Measurements from ENCODE around the gene TANC1.
"Not testable (repeated sequence)": the region's sequence is repeated elsewhere in the genome, so short reads cannot be mapped to it uniquely, and the experiment has no call there.

TANC1 gene

GRCh38 chr2:159124931-159125467 lies 156.6 kb downstream of the TANC1 start:
- DNase-seq: no peak

DNA sequence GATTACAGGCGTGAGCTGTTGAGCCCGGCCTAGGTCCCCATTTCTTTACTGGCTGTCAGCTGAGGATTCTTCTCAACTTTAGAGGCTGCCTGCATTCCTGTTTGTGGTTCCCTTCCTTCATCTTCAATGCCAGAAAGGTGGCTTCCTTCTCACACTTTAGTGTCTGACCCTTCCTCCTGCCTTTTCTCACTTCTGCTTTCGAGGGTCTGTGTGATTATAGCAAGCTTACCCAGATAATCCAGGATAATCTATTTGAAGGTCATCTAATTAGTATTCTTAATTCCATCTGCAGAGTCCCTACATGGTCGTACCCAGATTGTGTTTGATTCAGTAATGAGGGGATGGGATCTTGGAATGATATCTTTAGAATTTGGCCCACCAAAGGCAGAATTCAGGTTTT lies 157.4 kb downstream of the TANC1 start:
- DNase-seq: no peak

DNA sequence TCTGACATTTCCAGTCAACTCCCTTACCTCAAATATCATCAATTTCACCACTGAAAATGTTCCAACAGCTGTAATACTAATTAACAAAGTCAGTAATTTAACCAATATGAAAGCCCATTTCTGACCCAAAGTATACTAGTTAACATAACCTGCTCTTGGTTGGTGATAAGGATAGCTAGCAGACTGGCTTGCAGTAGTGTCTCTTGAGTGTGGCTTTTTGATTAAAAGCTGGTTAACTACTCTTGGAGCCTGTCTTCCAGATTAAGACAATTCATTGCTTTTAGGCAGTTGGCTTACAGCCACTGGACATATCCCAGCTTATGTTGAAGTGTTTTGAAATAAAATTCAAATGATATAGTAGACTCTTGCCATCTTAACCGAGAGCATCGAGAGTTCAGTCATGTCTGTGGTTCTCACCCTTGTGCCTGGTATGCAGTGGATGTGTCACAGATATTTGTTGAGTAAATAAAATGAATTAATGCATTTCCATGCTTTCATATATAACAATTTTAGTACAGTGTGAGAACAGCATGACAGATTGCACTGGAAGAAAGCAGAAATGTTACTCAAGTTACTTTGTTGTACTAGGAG lies 158.1 kb downstream of the TANC1 start:
- no peak for DNase-seq

- no peak for DNase-seq
Observed at GRCh38 chr2:159128191-159128590, 159.8 kb downstream of the TANC1 start.

- DNase-seq: no peak
Observed at GRCh38 chr2:159129269-159129668, 160.8 kb downstream of the TANC1 start.

GRCh38 chr2:159129824-159130223 lies 161.4 kb downstream of the TANC1 start:
- no peak for DNase-seq

DNA sequence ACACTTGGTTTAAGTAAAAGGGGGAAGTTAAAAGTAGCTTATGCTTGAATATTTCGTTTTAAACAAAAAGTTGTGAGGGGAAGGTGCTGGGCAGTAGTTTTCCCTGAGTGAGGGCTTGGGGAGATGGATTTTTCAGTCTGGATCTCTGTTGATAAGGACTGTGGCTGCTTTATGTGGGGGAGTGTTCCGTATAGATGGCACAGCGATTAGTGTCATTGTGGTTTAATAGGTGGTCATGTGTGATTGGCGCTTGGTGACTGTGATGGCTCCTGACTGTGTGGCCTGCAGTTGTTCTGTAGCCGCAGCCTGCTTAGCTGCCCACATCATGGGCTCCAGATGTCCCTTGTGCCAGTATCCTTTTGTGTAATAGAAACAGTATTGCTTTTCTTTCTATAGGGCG lies 161.9 kb downstream of the TANC1 start:
- no peak for DNase-seq

DNA sequence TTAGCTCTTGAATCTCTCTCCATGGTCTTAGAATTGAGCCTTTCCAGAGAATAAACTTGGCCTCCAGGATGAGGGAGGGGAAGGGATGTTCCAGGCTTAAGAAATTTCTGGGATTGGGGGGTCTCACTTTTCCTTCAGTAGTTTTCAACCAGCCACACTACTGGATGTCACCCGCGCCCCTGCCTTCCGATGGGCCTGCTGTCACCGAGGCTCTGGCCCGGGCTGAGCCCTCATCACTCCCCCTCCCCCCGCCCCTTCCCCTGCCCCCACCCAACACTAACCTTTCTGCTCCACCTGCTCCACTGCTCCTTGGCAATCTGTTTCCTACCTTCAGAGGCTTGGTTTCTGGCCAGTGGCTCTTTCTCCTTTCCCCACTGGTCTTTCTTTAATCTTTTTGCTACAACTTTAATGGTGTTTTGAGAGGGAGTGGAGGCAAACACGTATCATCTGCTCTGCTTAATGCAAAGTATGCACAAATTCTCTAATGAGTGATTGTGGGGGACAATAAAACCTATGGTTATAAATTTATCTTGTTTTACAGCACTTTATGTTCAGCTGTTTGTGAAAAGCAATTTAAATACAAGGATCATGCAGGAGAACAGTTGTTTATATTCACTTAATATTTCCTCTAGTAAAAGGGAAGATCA lies 162.9 kb downstream of the TANC1 start:
- no peak for DNase-seq

DNA sequence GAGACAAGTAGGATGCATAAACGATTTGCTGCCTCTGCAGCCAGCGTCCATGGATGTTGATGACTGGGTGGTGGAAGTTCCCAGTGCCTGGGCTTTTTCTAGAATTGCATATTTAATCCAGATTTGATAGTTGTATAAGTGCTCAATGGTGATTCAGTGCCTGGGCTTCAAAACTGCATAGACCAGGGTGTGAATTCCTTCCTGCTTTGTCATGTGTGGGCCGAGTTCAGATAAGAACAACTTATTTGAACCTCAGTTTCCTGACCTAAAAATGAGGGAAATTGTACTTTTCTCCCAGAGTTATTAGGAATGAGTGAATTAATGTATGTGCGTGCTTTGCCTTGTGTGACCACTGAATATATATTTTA lies 163.5 kb downstream of the TANC1 start:
- no peak for DNase-seq

DNA sequence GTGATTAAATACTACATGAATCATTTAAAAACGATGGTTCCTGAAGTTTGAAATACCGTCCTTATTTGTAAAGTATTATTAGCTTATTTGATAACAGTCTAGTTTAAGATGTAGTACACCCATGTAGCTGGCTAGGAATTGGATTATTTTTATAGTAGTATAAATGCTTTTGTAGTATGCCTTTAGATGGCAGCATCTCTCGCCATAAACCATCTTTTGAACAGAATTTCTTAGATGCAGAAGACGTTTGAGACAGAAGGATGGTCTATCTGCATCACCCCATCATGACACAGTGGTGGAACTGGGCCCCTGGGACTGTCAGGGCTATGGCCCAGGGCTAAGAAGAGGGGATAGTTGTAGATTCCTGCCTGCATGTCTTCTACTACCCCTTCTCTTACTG lies 165.4 kb downstream of the TANC1 start:
- DNase-seq: no peak

GRCh38 chr2:159134979-159135378 lies 166.5 kb downstream of the TANC1 start:
- no peak for DNase-seq

DNA sequence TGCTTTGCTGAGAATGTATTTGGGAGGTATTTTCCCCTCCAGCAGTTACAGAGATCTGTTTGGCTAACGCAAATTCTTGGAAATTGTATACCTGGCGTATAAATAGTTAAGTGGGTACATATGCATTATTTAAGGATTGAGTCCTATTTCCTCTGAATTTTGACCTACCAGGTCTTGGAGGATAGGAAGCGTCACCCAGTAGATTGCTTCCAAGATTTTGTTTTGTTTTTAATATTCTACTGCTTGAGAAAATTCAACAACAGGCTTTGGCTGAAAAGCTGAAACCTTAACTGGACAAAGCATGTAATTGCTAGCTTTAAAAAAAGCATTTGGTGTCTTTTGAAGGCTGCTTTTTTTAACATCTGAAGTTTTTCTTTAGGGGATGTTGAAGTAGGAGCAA lies 168.0 kb downstream of the TANC1 start:
- DNase-seq: no peak

DNA sequence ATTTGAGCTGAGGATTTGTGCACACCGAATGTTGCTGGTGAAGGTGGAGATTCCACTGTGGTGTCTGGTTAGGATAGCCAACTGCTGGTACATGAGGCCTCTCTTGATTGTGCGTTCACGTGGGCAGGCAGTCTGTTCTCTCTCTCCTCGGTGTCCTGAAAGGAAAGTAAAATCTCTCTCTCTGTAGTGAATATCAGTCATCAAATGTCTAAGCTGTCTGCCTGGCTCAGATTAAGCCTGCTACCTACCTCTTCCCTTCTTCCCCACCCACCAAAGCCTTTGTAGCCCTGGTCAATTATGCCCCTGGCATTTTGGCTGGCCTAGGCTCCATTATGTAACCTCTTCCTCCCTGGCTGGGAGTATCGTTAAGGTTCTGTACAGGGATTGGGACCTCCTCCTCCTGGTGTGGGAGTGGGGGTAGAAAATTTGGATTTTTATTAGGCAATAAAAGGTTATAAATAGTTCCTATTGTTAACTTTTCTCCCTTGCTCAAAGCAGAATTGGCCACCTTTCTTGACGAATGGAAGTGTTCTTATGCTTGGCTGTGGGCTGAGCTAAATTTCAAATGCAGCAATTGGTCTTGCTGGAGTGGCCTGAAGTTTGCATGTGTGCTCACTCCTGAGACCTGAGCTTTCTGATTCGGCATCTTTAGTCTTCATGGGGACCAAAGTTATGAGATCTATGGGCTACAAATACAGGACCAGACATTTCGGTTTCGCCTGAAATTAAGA lies 169.2 kb downstream of the TANC1 start:
- DNase-seq: no peak

DNA sequence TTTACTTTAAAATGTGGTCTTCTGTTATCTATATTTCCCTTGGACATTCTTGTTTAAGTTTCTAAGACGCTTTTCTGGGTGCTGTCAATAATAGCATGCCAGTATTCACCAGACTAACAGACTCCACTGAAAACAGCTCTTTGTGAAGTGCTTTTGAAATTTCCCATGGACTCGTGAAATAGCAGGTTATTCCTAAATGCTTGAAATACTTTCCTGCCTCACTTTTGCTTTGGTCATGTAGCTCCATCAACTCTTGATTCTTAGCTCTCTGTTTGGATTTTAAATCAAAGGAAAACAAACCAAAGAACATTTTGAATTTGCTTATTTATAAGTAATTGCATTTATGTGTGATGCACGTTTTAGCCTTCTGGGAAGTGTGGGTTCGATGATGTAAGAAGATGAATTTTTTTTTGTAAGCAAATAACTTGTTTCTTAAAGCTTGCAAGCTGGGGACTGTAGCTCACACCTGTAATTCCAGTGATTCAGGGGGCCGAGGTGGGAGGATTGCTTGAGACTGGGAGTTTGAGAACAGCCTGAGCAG lies 170.3 kb downstream of the TANC1 start:
- DNase-seq: no peak

GRCh38 chr2:159139216-159139933 lies 170.9 kb downstream of the TANC1 start:
- DNase-seq: no peak

DNA sequence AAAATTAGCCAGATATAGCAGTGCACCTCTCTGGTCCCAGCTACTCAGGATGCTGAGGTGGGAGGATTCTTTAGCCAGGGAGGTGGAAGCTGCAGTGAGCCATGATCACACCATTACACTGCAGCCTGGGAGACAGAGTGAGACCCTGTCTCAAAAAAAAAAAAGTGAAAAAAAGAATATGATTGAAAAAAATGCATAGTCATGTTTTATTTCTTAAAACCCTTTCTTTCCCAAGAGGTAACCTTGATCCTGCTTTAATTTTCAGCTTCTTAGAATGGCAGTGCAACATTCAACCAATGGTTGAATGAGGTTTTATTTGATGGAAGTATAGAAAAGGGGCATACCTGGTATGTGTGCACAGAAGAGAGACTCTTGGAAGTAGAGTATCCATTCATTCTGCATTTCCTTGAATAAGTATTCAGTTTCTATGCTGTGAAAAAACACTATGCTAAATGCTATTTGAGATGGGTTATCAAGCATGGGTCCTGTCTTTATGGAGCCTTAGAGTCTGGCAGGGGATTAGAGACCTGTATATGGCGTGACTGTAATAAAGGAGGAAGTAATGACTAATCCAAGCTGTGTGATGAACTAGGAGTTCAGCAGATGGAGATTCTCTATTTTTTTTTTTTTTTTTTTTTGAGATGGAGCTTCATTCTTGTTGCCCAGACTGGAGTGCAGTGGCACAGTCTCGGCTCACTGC lies 171.8 kb downstream of the TANC1 start:
- DNase-seq: no peak

DNA sequence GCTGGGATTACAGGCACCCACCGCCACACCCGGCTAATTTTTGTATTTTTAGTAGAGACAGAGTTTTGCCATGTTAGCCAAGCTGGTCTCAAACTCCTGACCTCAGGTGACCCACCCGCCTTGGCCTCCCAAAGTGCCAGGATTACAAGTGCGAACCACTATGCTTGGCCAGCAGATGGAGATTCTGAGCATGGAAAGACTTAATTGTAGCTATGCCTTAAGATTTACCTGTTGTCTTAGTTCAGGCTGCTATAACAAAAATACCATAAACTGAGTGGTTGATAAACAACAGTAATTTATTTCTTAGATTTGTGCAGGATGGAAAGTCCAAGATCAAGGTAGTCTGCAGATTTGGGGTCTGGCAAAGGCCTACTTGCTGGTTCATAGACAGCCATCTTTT lies 172.4 kb downstream of the TANC1 start:
- not testable (repeated sequence) for DNase-seq

DNA sequence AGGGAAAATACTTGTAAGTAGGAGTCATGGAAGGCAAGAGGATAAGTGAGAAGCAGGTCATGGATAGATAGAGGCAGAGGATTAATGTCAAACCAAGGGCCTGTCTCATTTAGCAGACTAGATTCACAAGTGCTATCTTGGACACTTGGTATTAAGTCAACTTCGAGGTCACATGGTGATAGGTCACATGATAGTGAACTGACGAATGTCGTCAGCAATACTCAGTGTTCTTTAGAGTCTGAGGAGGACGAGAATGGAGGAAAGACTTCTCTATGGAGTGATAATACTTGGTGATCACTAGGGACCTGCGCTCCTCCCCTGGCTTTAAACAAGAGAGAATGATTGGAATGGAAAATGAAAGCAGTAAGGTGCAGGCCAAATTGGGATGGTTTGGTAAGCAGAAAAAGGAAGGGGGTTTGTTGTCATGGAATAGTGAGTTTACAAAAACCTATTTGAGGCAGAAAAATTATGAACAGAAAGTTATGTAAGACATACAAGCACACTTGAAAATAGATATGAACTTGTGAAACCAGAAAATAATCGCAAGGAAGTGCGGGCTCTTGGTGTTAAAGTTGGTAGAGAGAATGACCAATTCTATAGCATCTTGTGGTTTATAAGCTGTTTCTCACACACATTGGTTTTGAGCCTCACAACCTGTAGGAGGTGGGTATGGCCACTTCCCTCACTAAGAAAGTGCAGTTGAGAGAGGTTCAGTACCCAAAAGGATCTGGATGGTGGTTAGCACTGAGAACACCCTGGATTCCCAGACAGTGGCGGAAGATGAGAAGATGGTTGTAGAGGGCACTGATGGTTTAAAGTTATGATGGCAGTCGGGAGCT lies 176.6 kb downstream of the TANC1 start:
- no peak for DNase-seq

GRCh38 chr2:159145745-159146354 lies 177.4 kb downstream of the TANC1 start:
- no peak for DNase-seq

- no peak for DNase-seq
Observed at GRCh38 chr2:159146996-159147666, 178.7 kb downstream of the TANC1 start.

DNA sequence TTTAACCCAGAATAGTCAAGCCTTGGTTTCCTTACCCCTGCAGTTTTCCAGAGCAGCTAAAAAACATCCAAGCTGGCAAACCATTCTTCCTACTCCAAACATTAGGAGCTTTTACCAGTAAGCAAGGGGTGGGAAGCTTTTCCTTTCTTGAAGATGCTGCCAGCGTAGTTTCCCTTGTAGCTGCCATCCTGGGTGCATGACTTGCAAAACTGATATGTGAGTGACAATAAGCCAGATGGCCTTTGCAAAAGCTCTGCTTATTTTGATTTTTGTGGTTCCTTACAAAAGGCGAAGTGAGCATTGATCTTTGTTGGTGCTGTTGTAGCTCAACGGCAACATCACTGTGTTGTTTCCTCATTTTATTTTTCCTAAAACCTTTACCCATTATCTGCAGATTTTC lies 179.2 kb downstream of the TANC1 start:
- no peak for DNase-seq

Measured in NCI-H2107 (cell line).